H1 (cell line): ENCODE measurements around the gene TCERG1L. TPM values are rescaled to one million over a fixed set of nuclear protein-coding genes. Genes with fewer than 3 reads are reported as not detected.

Source experiments
- CTCF ChIA-PET: fragments of 300-600 bp; sonication (Branson Sonifier 250); formaldehyde crosslinking; loops from one replicate; lab custom pipeline; 2021; ENCODE audit not compliant: partially characterized antibody; lab: Charles Lee
- POLR2A ChIA-PET: fragments of 300-600 bp; sonication (Branson Sonifier 250); formaldehyde crosslinking; loops from one replicate; lab custom pipeline; 2021; ENCODE audit warnings: inconsistent platforms; ENCODE audit not compliant: partially characterized antibody; lab: Charles Lee
- DNase-seq, 2 experiments: peaks; one replicate each; pipeline versions ENCODE4 v3.0.0 to v3.0.0-alpha.2; 2010 to 2022; ENCODE audit warnings: low spot score in 2 of 2, low read depth in 1 of 2, mixed read lengths in 1 of 2
- FAIRE-seq: peaks from 2 replicates; lab custom pipeline; 2011; peaks lifted over from hg19 to GRCh38; lab: Jason Lieb, UNC
- H2AFZ ChIP-seq: 2 replicates; pipeline ENCODE4 v1.8.1; 2012; ENCODE audit warnings: low read length, inconsistent platforms
- H2AK5ac ChIP-seq: 2 replicates; pipeline ENCODE4 v1.6.1; 2013; ENCODE audit warnings: low read depth, low read length
- H2BK120ac ChIP-seq: replicated peaks from 2 replicates; pipeline ENCODE3; 2013; ENCODE audit warnings: low read depth, low read length, inconsistent platforms
- H2BK12ac ChIP-seq: 2 replicates; pipeline ENCODE4 v1.6.1; 2013; ENCODE audit warnings: low read depth, low read length
- H2BK15ac ChIP-seq: 2 replicates; pipeline ENCODE4 v1.6.1; 2013; ENCODE audit warnings: low read length
- H2BK20ac ChIP-seq: 2 replicates; pipeline ENCODE4 v1.6.1; 2013; ENCODE audit warnings: low read length
- H2BK5ac ChIP-seq: 2 replicates; pipeline ENCODE4 v1.6.1; 2013; ENCODE audit warnings: low read depth, low read length
- H3K14ac ChIP-seq: 2 replicates; pipeline ENCODE4 v1.6.1; 2013; ENCODE audit warnings: inconsistent platforms; ENCODE audit not compliant: insufficient read length
- H3K18ac ChIP-seq: 2 replicates; pipeline ENCODE4 v1.6.1; 2013; ENCODE audit warnings: low read length; ENCODE audit errors: extremely low read depth
- H3K23ac ChIP-seq: 2 replicates; pipeline ENCODE4 v1.6.1; 2013; ENCODE audit warnings: inconsistent platforms; ENCODE audit not compliant: insufficient read length
- H3K23me2 ChIP-seq: 2 replicates; pipeline ENCODE4 v1.6.1; 2013; ENCODE audit warnings: low read depth, low read length
- H3K27ac ChIP-seq: 2 replicates; pipeline ENCODE4 v1.6.1; 2011; ENCODE audit warnings: low read depth, low read length, inconsistent platforms
- H3K27me3 ChIP-seq, 4 experiments: replicated peaks in 1 of 4; 1 replicate in 1 of 4; 2 replicates in 3 of 4; pipeline versions ENCODE4 v1.6.1 to v1.8.1; 2011 to 2013; ENCODE audit warnings: low read length in 3 of 4, mild to moderate bottlenecking in 3 of 4, inconsistent platforms in 2 of 4, mixed read lengths in 2 of 4, moderate library complexity in 1 of 4; ENCODE audit not compliant: control insufficient read depth in 3 of 4, insufficient read depth in 3 of 4; ENCODE audit errors: extremely low read depth in 1 of 4
- H3K36me3 ChIP-seq, 4 experiments: 2 replicates each; pipeline versions ENCODE4 v1.6.1 to v1.8.1; 2011 to 2013; ENCODE audit warnings: mild to moderate bottlenecking in 4 of 4, low read length in 3 of 4, moderate library complexity in 2 of 4, control low read depth in 1 of 4, inconsistent platforms in 1 of 4; ENCODE audit not compliant: insufficient read depth in 4 of 4, control insufficient read depth in 2 of 4
- H3K4ac ChIP-seq: replicated peaks from 2 replicates; pipeline ENCODE3; 2013; ENCODE audit warnings: low read length, low read depth, mixed read lengths, inconsistent platforms; ENCODE audit not compliant: insufficient read length
- H3K4me1 ChIP-seq, 4 experiments: replicated peaks in 1 of 4; 1 replicate in 1 of 4; 2 replicates in 3 of 4; pipeline versions ENCODE4 v1.6.1 to v1.8.1; 2011 to 2013; ENCODE audit warnings: low read length in 3 of 4, inconsistent platforms in 2 of 4, mixed read lengths in 1 of 4; ENCODE audit not compliant: insufficient read depth in 4 of 4, control insufficient read depth in 3 of 4
- H3K4me2 ChIP-seq, 2 experiments: 2 replicates each; pipeline versions ENCODE4 v1.6.1 to v1.8.1; 2011 to 2013; ENCODE audit warnings: low read depth in 2 of 2, low read length in 2 of 2, control low read depth in 1 of 2, inconsistent platforms in 1 of 2, mild to moderate bottlenecking in 1 of 2; ENCODE audit not compliant: insufficient read depth in 1 of 2
- H3K4me3 ChIP-seq, 4 experiments: fragments of 200-600, 300-600 bp in 1 of 4; sonication (generic), shearing (Covaris generic), sonication (Bioruptor Twin) in 1 of 4; 2 replicates each; pipeline versions ENCODE4 v1.5.1 to v1.8.1; 2011 to 2016; ENCODE audit warnings: low read length in 4 of 4, low read depth in 3 of 4, control low read depth in 2 of 4, inconsistent platforms in 2 of 4, mild to moderate bottlenecking in 2 of 4, mixed read lengths in 1 of 4, moderate library complexity in 1 of 4; ENCODE audit not compliant: insufficient read depth in 2 of 4; ENCODE audit errors: extremely low read depth in 1 of 4
- H3K56ac ChIP-seq: replicated peaks from 2 replicates; pipeline ENCODE3; 2013; ENCODE audit warnings: low read depth, mild to moderate bottlenecking, mixed read lengths, low read length, inconsistent platforms; ENCODE audit not compliant: insufficient read length
- H3K79me1 ChIP-seq: 2 replicates; pipeline ENCODE4 v1.6.1; 2013; ENCODE audit warnings: low read depth, low read length, control low read depth
- H3K79me2 ChIP-seq, 2 experiments: 2 replicates each; pipeline versions ENCODE4 v1.6.1 to v1.8.1; 2012 to 2013; ENCODE audit warnings: low read length in 2 of 2, mild to moderate bottlenecking in 2 of 2, inconsistent platforms in 1 of 2; ENCODE audit not compliant: insufficient read depth in 2 of 2, control insufficient read depth in 1 of 2
- H3K9ac ChIP-seq, 4 experiments: replicated peaks in 1 of 4; 1 replicate in 1 of 4; 2 replicates in 3 of 4; pipeline versions ENCODE4 v1.6.1 to v1.8.1; 2011 to 2013; ENCODE audit warnings: low read depth in 3 of 4, low read length in 3 of 4, control low read depth in 2 of 4, mild to moderate bottlenecking in 2 of 4, moderate library complexity in 2 of 4, inconsistent platforms in 1 of 4; ENCODE audit errors: extremely low read depth in 1 of 4
- H3K9me3 ChIP-seq, 2 experiments: 2 replicates each; pipeline versions ENCODE4 v1.6.1 to v1.8.1; 2012 to 2013; ENCODE audit warnings: mild to moderate bottlenecking in 2 of 2, moderate library complexity in 2 of 2, control low read depth in 1 of 2, inconsistent platforms in 1 of 2, low read depth in 1 of 2, low read length in 1 of 2, mixed read lengths in 1 of 2; ENCODE audit not compliant: insufficient read depth in 2 of 2
- H4K20me1 ChIP-seq, 2 experiments: replicated peaks in 1 of 2; 2 replicates each; pipeline versions ENCODE3 to v1.8.1; 2011 to 2013; ENCODE audit warnings: inconsistent platforms in 2 of 2, low read length in 2 of 2, mild to moderate bottlenecking in 1 of 2; ENCODE audit not compliant: insufficient read depth in 2 of 2, control insufficient read depth in 1 of 2
- H4K5ac ChIP-seq: 2 replicates; pipeline ENCODE4 v1.6.1; 2013; ENCODE audit warnings: low read length, low read depth, mixed read lengths, inconsistent platforms; ENCODE audit not compliant: insufficient read length
- H4K8ac ChIP-seq: 2 replicates; pipeline ENCODE4 v1.8.0; 2013; ENCODE audit warnings: mild to moderate bottlenecking, moderate library complexity, low read length, inconsistent platforms; ENCODE audit not compliant: insufficient read depth; ENCODE audit errors: extremely low read depth
- H4K91ac ChIP-seq: replicated peaks from 2 replicates; pipeline ENCODE3; 2013; ENCODE audit warnings: low read length, mixed read lengths, inconsistent platforms; ENCODE audit not compliant: insufficient read length
- EZH2 ChIP-seq: fragments of 200-600 bp; sonication (generic); IDR thresholded peaks from 2 replicates; pipeline ENCODE4 v1.7.1; 2012; ENCODE audit warnings: low read depth, mild to moderate bottlenecking, moderate library complexity, low read length, inconsistent platforms; ENCODE audit not compliant: severe bottlenecking
- MAX ChIP-seq: IDR thresholded peaks from 2 replicates; pipeline ENCODE4 v1.6.1; 2012; ENCODE audit warnings: inconsistent platforms
- WGBS, 2 experiments: shearing (Covaris generic) in 1 of 2; methylation state at CpG; one replicate each; pipeline versions ENCODE4 v1.1.6 to v1.1.7; 2013 to 2015; ENCODE audit warnings: low lambda C conversion rate in 2 of 2, mixed read lengths in 2 of 2, inconsistent platforms in 1 of 2, low coverage in 1 of 2, missing lambda C conversion rate in 1 of 2; ENCODE audit not compliant: insufficient replicate concordance in 2 of 2, insufficient coverage in 1 of 2, insufficient read length in 1 of 2; ENCODE audit errors: extremely low coverage in 1 of 2, missing lambda C conversion rate in 1 of 2; 5-methylcytosine and 5-hydroxymethylcytosine counted together
- polyA plus RNA-seq, 7 experiments: library from polyadenylated mRNA; depleted of rRNA in 3 of 7; stranded (reverse) in 5 of 7; unstranded in 2 of 7; fragments of >200 nt in 5 of 7; fragments of 200-250 nt in 2 of 7; gene quantifications; 1 replicate in 5 of 7; 2 replicates in 1 of 7; 4 replicates in 1 of 7; pipeline versions ENCODE4 v1.2.1 to v1.2.3, GENCODE V29; 2011 to 2013; ENCODE audit warnings: missing spikeins in 2 of 7, mixed read lengths in 2 of 7
- total RNA-seq: library from RNA; stranded (reverse); fragmentation: NEBNext Ultra II Directional; extraction: Animal tissue kit (Norgen Biotek cat#: 25700); gene quantifications from 2 replicates; pipeline ENCODE4 v1.2.1, GENCODE V29; 2021

Gene TCERG1L
- total and polyA plus RNA-seq, 2 of the 8 experiments (the other 6 are each of a cell fraction or from before 2014, with no cell fraction given) = 3.9 to 6.9 TPM

- no peak overlapping the region for H3K4me2 ChIP-seq
- H2AK5ac ChIP-seq = no peak overlapping the region
- no peak overlapping the region for H4K8ac ChIP-seq
- H3K36me3 ChIP-seq = no peaks in the 10 kb centered on the region
- FAIRE-seq = no peak
- H4K91ac ChIP-seq = no peak overlapping the region
- H2BK120ac ChIP-seq = no peak overlapping the region
- H2BK5ac ChIP-seq = no peak overlapping the region
- H3K18ac ChIP-seq = no peak overlapping the region
- H3K4ac ChIP-seq = no peak overlapping the region
- no peaks in the 10 kb centered on the region; a peak in 1 of 7 replicates for H3K27me3 ChIP-seq
- H3K4me1 ChIP-seq = peaks cover 0 to under 1% (median 0%) of the 10 kb centered on the region in 4 experiments; a peak in 1 of 7 replicates
- no peaks in the 10 kb centered on the region for H4K20me1 ChIP-seq
- H3K79me2 ChIP-seq = no peaks in the 10 kb centered on the region
- no peaks in the 10 kb centered on the region for H3K23me2 ChIP-seq
- WGBS, 2 experiments = 54% methylated on average over 4 of the region's 4 CpGs; no CpG with 5 or more reads in 1 of the 2 experiments
- H3K23ac ChIP-seq = no peak overlapping the region
- H2BK20ac ChIP-seq = no peak overlapping the region
- CTCF ChIA-PET = no interaction called here
- H3K27ac ChIP-seq = no peak overlapping the region
- H3K79me1 ChIP-seq = no peaks in the 10 kb centered on the region
- POLR2A ChIA-PET = interaction anchor here (0.6 kb wide), 1 partner anchor 291 kb away, joined by 3 read pairs; no protein-coding TSS in a partner anchor
- H4K5ac ChIP-seq = no peak overlapping the region
- no peak overlapping the region for H3K9ac ChIP-seq
- H2AFZ ChIP-seq = no peak overlapping the region
- H3K9me3 ChIP-seq = peaks cover 5 to 15% of the 10 kb centered on the region in 2 experiments; a peak in 3 of 4 replicates
- H3K14ac ChIP-seq = no peak overlapping the region
- H3K4me3 ChIP-seq = no peak overlapping the region
- no peak overlapping the region for H2BK15ac ChIP-seq
- no peak for DNase-seq
- no peak overlapping the region for H2BK12ac ChIP-seq
- no peak overlapping the region for H3K56ac ChIP-seq
- TF ChIP-seq EZH2 (no peak), MAX (no peak)
Observed at GRCh38 chr10:131150126-131150525, 161.4 kb downstream of the TCERG1L start.
